ENCODE results near the gene TMEM184A.

Gene TMEM184A

GRCh38 chr7:1550005-1550845, 5.8 kb downstream of the TMEM184A start:
- no peak for DNase-seq

GRCh38 chr7:1549357-1550004, 6.5 kb downstream of the TMEM184A start:
- no peak for DNase-seq

- no peak for DNase-seq
These were observed 7.1 kb downstream of the TMEM184A start for GRCh38 chr7:1548944-1549343.

GRCh38 chr7:1548438-1548831, 7.6 kb downstream of the TMEM184A start:
- DNase-seq = no peak

GRCh38 chr7:1547777-1548437, 8.1 kb downstream of the TMEM184A start:
- DNase-seq = no peak

GRCh38 chr7:1546909-1547776, 8.9 kb downstream of the TMEM184A start:
- no peak for DNase-seq

- no peak for DNase-seq
These were observed 9.6 kb downstream of the TMEM184A start for GRCh38 chr7:1546274-1546908.

GRCh38 chr7:1545417-1546246, 10.4 kb downstream of the TMEM184A start:
- DNase-seq = no peak

- DNase-seq = no peak
These were observed 11.0 kb downstream of the TMEM184A start for GRCh38 chr7:1544896-1545416.

GRCh38 chr7:1544178-1544895, 11.7 kb downstream of the TMEM184A start:
- DNase-seq = no peak

- no peak for DNase-seq
These were observed 12.2 kb downstream of the TMEM184A start for GRCh38 chr7:1543826-1544177.

- no peak for DNase-seq
These were observed 12.9 kb downstream of the TMEM184A start for GRCh38 chr7:1542841-1543747.

- DNase-seq = no peak
These were observed 13.7 kb downstream of the TMEM184A start for GRCh38 chr7:1542329-1542728.

GRCh38 chr7:1541431-1542162, 14.4 kb downstream of the TMEM184A start:
- no peak for DNase-seq

GRCh38 chr7:1540776-1541271, 15.2 kb downstream of the TMEM184A start:
- DNase-seq = no peak

GRCh38 chr7:1539882-1540775, 15.9 kb downstream of the TMEM184A start:
- DNase-seq = no peak

- DNase-seq = no peak
These were observed 16.7 kb downstream of the TMEM184A start for GRCh38 chr7:1539181-1539881.
